CD4-positive, alpha-beta T cell treated with Interleukin-21 for 1 hour (primary cell): ENCODE measurements around the gene INPP5K.
A peak's percentile ranks its signal among the peaks of the same experiment; 100 is the strongest.
"Not testable (repeated sequence)": the region's sequence is repeated elsewhere in the genome, so short reads cannot be mapped to it uniquely, and the experiment has no call there.

Experiments
- DNase-seq: peaks from one replicate; pipeline ENCODE4 v3.0.0-alpha.2; 2020

INPP5K gene

DNA sequence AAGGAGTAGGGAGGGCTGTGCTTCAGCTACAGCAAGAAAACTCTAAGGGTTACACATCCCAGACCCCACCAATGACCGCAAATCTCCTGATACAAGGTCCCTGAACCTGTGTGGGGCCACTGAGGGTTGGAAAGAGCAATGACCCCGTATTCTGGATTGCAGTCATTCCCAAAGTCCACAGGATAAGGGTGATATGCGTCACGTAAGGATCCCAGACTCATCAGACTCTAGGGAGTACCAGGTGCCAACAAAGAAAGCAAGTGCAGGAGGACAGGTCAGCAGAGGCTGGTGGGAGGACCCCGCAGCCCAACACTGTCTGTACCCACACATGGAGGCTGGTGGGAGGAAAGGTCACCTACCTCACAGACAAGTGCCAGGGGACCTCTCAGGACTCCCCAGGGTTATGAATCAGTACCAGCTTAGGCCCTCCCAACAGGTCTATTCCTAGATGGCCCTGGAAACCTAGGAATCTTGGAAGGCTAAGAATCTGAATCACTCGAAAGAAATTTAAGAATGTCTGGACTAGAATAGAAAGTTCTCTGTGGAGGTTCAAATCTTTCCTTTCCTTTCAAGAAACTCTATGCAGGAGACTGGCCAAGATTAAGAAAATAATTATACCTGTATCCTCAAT, 30.0 kb upstream of the INPP5K start:
- DNase-seq: no peak

DNA sequence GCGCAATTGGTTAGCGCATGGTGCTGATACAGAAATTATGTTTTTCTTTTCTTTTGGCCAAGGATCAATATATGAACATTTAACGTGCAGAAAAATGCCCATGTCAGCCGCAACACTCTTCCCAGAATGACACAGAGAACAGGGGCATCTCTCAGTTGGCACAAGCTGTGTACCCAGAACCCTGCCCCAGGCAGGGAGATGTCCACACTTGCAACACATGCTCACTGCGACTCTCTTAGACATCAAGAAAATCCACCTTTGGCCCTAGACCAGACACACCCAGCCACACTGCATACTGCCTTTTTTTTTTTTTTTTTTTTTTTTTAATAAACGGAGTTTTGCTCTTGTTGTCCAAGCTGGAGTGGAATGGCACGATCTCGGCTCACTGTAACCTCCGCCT, 29.2 kb upstream of the INPP5K start:
- DNase-seq: no peak

DNA sequence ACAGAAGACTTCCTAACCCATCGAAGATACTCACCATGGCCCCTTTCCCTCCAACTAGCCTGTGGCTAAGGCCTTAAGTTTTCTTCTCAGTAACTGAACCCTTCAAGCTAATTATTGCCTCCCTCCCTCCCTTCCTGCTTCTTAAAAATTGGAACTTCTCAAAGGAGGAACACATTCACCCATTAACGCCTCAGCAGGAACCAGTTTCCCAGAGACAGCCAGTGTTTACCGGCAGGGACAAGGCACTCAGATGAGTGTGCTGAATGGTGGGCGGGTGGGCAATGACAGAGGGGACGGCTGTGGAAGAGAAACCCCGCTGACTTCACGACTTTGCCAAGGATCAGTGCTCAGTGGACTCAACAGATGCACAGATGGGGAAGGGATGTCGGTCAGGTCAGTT, 25.9 kb upstream of the INPP5K start:
- no peak for DNase-seq

DNA sequence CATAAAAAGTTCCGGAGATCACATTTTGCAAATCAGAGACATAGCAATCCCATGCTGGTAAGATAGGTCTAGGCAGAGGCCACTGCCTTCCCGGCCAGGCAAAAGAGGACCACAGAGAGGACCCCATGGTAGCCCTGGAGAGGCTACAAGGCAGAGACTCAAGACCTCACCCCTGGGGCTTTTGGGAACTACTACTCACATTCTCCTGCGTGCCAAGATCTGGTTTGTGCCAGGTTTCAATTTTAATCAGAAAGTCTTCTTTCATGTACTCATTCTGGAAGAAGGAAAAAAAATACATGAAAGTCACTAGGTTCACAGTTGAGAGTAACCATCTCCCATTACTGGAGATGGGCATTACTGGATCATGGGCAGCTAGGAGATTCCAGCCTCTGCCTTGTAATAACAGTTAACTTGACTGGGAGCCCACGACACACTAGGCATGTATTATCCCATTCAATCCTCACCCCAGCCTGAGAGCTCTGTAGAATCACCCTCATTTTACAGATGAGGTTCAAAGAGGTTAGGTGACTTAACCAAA, 25.0 kb upstream of the INPP5K start:
- no peak for DNase-seq

DNA sequence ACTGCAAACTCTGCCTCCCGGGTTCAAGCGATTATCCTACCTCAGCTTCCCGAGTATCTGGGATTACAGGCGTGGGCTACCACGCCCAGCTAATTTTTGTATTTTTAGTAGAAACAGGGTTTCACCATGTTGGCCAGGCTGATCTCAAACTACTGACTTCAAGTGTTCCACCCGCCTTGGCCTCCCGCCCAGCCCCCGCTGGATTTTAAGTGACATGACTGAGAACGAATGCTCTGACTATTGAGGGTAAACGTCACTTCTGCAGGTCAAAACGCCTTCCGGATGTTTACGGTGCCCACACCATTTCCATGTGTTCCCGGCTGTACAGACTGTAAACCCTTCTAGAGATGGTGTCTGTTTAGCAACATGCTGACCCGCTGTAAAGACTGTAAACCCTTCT, 23.4 kb upstream of the INPP5K start:
- DNase-seq: no peak

DNA sequence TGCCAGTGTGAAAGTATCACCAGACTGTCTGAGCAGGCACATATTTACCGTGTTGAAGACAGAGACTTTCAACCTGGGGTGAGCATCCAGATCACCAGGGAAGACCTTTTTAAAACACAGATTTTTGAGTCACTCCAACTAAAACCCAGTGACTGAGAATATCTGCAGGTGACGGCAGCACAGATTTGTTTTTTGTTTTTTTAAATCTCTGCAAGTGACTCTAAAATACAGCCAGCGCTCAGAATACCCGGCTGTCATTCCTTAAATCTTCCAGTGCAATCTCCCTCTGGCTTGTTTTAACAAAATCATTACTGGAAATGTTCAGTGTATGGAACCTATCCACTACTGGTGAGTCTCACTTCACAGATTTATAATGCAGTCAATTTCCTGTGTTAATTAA, 19.3 kb upstream of the INPP5K start:
- no peak for DNase-seq

DNA sequence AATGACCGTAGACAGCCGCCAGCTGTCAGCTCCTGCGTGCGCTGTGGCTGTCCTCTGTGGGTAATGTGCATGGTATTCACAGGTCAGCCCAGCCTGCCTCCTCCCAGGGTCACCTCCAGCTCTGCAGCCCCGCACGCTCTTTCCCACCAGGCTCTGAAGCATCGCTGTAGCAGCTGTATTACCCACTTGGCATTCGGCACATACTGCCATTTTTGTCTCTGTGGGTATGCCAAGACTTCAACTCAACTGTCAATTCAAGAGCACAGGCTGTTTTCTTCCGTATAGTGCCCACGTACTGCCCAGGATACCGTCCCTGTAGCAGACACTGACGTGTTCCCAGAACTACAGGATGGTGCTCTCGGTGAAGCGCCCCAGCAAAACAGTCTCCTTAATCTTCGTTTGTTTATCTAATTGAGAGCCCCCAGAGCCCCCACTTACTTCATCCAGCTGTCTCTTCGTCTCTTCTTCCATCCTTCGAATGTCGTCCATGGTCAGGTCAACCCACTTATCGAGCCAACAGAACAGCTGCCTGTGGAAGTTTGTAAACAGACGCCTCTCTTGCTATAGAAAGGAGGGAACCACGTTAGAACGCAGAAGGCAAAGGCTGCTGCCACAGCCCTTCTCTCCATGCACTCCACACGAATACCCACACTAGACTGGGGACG, 17.4 kb upstream of the INPP5K start:
- DNase-seq: no peak

DNA sequence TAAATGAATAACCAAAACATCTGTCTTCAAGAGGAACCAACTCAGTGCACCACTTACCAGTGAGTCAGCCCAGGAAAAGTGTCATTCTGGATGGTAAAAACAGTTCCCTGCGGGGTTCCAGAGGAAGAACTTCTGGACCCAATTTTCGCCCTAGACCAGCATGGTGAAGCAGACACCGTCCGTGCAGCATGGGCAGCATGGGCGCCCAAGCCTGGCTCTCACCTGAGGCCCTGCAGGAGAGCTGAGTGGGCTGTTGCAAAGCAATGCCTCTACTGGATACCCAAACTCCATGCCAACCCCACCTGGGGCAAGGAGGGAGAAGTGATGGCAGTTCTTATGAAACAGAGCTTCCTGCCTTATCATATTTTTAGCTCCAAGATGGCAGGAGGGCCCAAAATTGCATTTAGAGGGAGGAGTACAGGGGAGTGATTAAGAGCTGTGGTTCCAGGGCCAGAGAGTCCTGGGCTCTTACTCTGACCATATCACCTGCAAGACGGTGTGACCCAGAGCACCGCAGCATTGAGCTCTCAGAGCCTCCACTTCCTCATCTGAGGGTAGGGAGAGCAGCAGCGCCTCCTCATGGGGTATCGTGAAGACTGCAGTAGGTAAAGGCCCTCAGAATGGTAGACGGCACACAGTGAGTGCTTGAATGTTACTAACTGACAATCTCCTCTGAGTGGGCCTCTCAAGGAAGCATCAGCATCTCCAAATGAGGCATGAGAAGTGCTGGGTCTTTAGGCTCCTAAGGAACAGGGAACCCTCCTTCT, 16.6 kb upstream of the INPP5K start:
- peak; percentile 54 for DNase-seq

DNA sequence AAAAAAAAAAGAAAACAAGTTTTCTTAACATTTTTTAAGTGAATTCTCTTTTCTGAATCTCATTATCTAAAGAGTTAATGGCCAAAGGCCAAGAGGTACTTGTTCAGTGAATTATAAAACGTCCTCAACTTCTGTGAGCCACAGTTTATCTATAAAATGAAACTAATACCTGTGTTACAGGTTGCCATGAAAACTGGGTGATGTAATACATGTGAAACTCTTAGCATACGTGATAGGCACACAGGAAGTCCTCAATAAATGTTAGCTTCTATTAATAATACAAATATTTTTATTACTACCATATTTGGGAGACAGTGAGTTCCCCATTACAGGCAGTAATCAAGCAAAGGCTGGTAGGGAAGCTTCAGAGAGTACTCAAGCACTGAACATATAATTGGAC, 13.5 kb upstream of the INPP5K start:
- DNase-seq: no peak

DNA sequence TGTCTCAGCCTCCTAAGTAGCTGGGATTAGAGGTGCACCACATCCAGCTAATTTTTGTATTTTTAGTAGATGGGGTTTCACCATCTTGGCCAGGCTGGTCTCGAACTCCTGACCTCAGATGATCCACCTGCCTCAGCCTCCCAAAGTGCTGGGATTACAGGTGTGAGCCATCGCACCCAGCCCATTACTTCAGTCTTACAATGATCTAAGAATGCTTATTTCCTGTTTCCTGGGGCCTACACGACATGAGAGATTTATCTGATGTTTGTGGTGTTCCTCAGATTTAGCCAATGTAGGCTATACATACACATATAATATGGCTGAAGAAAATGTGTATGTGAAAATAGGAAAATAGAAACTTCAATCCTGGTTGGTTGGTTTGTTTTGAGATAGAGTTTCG, 10.5 kb upstream of the INPP5K start:
- DNase-seq: peak; percentile 62

DNA sequence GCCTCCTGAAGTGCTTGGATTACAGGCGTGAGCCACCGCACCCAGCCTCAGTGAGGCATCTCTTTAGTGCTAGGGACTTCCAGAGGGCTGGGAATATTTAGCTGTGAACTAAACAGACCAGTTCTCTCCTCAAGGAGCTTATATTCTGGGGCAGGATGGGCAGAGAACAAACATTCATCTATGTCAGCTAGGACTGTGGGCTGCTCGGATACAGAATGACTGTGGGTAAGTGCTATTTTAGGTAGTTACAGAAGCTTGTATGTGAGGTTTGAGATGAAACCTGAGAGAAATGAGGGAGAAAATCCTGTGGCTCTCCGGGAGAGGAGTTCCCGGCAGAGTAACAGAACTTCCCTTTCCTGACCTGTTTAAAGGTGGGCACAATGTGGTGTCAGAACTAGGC, 6.2 kb upstream of the INPP5K start:
- no peak for DNase-seq

DNA sequence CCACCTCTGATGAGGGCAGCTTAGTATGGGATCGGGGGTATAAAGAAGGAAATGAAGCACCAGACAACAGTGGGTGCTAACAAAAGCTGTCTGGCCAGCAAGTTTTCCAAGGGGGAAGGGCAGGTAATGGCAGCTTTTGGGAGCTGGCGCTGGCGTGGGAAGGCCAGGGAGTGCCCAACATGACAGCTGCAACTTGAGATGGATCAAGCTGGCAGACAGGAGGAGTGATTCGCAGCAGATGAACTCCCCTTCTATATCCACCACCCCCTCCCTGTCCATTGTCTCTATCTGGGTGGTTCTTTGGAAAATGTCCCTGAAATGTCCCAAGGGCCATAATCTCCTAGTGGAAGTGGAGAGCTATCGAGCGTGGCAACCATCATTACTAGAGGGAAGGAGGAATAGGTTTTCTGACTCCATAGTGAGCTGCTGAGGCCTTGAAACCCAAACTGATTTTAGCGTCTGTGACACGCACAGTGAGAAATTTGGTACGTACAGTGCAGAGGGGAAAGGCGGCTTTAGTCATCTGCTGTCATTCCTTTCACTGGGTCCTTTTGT, 4.8 kb upstream of the INPP5K start:
- DNase-seq: no peak

DNA sequence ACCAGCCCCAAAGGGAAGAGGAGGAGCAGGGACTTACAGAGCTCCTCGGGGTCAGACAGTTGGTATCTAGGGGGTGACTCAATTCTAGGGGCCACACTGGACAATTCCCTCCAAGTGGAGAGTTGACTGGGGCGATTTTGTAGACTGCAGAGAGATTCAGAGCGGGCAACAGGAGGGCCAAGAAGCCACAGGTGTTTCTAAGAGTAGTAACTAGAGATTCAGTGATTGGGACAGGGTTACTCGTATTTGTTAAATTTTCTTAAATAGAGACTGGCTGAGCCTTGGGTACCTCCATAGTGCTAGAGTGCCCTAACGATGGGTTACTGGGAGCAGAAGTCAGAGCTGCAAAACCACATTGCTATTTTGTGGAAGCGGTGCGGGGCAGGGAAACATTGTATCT, 3.3 kb upstream of the INPP5K start:
- no peak for DNase-seq

DNA sequence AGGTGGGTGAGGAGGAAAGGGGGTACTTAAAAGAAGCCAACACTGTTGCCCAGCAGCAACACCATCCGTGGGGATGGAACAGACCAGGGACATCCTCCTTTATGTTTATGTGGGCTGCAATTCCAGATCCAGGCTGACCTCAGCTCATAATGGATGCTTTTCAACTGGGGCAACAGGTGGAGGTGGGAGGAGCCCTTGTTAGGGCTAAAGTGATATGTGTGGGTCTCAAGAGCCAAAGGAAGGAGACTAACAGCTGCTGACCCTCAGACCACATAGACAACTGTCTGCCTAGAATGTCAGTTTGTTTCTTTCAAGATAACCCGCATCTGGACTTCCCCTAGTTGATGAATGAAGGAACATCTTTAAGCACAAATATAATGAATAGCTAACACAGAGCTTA, 2.0 kb upstream of the INPP5K start:
- DNase-seq: no peak

DNA sequence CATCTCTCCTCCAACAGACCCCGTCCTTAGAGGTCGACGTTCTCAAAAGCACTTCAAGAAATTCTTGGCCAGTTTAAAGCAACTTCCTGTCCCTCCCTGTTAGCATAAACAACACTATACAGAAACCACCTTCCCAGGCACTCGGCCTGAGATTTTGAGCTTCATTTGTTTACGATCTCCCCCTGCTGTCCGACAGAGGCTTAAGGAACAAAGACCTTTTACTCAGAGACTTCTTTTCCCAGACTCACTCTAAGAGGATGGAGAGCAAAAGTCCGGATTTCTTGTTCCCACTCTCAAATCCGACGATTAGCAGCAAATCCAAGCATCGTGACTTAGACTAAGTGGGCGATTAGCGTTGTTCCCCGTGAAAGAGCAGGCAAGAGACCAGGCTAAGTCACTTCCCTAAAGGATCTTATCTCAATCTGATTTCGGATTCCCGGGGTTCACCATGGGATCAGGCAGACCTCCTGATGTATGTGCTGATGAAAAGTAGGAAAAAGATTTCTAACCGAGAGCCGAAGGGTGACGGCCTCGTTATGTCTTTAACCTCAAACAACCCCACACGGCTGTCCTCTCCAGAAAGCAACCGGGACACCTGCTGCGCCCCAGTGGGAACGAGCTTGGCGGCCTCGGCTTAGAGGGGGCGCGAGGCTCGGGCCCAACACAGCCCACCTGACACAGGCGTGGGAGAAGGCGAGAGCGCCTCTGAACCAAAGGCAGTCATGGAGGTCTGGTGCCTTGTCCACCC, 598 bp downstream of the INPP5K start:
- peak; percentile 79 for DNase-seq

DNA sequence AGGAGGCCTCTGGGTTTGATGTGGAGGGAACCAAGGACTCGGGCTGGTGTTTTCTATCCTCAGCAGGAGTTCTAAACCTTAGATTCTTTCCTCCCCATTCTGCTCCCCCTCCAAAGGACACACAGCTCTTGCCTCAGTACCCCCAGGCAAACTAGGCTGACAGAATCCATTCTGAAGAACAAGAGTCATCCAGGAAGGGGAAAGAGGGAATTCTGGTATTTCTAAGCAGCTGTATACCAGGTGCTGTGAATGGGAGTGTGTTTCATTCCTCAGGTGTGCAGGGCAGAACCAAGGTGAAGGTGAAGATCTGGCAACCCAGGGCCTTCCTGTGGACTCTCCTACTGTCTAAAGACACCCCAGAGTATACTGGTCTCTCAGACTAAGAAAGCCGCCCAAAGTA, 4.1 kb downstream of the INPP5K start:
- no peak for DNase-seq

DNA sequence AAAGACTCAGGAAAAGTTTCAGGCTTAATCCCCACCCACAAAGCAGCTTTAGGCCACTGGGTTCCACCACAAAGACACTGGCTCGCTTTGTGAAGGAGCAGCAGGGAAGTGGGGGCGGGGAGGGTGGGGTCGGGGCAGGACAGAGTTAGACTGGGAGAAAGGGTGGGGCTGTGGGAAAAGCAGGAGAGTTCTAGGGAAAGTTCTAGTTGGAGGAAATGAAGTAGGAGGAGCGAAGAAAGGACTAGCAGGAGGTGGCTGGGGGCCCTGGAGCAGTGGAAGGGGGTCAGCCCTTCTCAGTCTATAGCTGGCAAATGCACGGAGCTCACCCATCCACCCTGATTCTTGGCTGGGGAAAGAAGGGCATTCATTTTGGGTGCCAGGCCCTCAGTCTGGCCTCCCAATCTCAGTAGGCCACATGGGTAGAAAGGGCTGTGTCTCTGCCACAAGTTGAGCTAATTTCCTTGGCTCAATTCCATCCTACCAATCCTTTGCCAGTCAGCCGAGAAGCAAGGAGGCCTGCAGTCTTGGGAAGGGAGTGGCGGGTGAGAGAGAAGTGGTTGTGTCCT, 4.6 kb downstream of the INPP5K start:
- no peak for DNase-seq

DNA sequence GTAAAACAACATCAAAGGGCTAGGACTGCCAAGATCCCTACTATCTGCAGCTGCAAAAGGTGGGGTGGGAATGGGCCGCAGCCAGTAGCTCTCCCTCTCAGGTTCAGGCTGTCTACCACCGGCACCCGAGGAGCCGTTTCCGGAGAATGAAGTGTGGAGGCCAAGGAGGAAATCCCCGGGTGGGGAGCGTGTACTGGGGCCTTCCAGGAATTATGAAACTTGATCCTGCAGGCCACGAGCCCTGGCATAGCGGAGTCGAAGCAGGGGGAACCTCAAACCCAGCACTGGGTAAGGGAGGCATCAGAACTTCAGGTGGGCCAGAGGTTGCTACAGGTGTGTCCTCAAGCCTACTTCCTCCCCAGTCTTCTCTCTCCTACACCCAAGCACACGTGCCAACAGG, 5.1 kb downstream of the INPP5K start:
- no peak for DNase-seq

DNA sequence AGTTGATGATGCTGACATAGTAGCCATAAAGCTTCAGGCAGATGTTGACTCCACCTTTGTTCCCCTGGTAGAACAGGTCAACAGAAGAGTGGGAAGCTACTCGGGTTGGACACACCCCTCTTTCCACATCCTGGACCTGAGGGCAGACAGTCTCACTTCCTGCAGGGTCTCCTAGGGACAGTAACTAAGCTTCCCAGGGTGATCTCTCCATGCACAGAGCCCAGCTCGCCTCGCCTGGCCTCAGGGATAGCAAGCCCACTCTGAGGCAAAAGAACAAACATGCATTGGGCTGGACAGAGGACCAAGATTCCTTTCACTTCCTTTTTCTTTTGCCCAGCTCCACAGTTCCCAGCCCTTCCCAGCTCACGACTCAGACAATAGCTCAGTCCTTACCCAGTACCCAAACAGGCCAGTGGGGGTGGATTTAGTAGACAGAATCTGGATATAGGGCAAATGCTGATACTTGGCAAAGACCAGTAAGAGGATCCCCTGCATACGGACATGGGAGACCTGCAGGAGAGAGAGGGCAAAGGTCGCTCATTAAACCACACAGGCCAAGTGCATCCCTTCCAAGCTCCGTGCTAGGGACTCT, 7.0 kb downstream of the INPP5K start:
- no peak for DNase-seq

DNA sequence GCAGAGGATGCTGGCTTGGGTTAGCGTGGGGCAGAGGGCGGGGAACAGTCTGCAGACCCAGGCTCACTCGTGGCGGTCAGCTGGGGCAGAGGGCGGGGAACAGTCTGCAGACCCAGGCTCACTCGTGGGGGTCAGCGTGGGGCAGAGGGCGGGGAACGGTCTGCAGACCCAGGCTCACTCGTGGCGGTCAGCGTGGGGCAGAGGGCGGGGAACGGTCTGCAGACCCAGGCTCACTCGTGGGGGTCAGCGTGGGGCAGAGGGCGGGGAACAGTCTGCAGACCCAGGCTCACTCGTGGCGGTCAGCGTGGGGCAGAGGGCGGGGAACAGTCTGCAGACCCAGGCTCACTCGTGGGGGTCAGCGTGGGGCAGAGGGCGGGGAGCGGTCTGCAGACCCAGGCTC, 7.7 kb downstream of the INPP5K start:
- not testable (repeated sequence) for DNase-seq

DNA sequence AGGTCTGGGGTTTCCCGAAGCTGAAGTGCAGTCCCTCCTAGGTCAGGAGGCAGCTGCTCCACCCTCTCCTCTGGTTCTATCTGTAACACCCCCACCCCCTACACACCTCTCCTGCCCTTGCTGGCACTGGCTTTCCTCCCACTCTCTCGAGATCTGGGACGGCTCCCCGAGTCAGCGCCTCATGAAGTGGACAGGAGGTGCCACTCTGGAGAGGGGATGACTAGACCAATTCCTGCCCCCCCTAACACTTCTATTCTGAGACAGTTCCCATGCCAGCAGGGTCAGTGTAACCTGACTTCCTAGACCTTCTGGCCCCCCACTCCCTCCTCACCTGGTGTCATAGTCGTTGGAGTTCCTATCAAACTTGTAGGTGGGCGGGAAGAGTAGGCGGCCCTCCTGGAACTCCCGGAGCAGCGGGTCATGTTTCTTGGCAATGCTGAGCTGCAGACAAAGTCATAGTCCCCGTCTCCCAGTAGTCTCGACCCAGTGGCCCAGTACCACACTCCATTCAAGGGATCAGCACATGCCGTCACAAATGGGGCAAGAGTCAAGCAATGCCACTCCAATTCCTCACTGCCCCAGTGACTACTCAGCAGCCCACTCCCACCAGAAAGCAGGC, 9.7 kb downstream of the INPP5K start:
- DNase-seq: no peak

DNA sequence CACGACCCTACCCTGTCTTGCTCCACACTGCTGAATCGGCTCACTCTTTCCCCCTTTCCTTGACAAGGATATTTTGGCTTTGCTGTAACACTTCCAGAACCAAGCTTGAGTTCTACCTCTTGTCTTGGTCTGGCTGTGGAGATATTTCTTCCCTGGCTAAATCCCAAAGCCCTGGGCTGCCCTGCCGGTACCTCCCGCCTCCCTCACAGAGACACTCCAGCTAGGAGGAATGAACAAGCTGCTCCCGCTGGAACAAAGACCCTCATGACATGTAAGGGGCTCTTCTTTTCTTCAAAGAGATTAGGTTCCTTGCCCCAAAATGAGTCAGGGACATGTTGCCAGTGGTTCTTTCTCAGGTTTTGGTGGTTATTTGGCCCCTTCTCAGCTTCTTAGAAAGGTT, 10.8 kb downstream of the INPP5K start:
- no peak for DNase-seq
